ENCODE data around the gene TIFAB. TPM values are rescaled to one million over a fixed set of nuclear protein-coding genes. Genes with fewer than 3 reads are reported as not detected.
"Not testable (repeated sequence)": the region's sequence is repeated elsewhere in the genome, so short reads cannot be mapped to it uniquely, and the experiment has no call there.

TIFAB gene
- total RNA-seq: not detected in 2 replicates

- H3K4me1 Mint-ChIP-seq (ENCODE audit: low read depth): no peaks in the 10 kb centered on the region
- DNase-seq (ENCODE audit: low spot score): no peak
- H3K27me3 Mint-ChIP-seq (ENCODE audit: low read depth): peaks cover 10% of the 10 kb centered on the region
- H3K4me3 Mint-ChIP-seq (ENCODE audit: low read depth): no peak within 1 kb of the TSS
- H3K9me3 Mint-ChIP-seq: no peaks in the 10 kb centered on the region
- no peak within 1 kb of the TSS for H3K27ac Mint-ChIP-seq
- intact Hi-C loops (cut with micrococcal nuclease): no loop called here
- no peaks in the 10 kb centered on the region for H3K36me3 Mint-ChIP-seq (ENCODE audit: low read depth)
These were observed at the start of gene TIFAB for GRCh38 chr5:135452321-135453030. Gene TIFAB, minus strand, starts transcription at chr5:135452351. Its CDS starts 2,412 bp downstream, at chr5:135449939.

- Mint-ChIP-seq H3K4me3 (ENCODE audit: low read depth) (no peak overlapping the region), H3K27me3 (ENCODE audit: low read depth) (peaks cover 38% of the 10 kb centered on the region), H3K9me3 (no peaks in the 10 kb centered on the region), H3K4me1 (ENCODE audit: low read depth) (no peaks in the 10 kb centered on the region), H3K36me3 (ENCODE audit: low read depth) (no peaks in the 10 kb centered on the region), H3K27ac (no peak overlapping the region)
- no peak for DNase-seq (ENCODE audit: low spot score)
- intact Hi-C loops (cut with micrococcal nuclease): no loop called here
These were observed 46.5 kb upstream of the TIFAB start for GRCh38 chr5:135498637-135498995.

GRCh38 chr5:135497971-135498636 is 46.0 kb upstream of the TIFAB start:
- no peaks in the 10 kb centered on the region for H3K9me3 Mint-ChIP-seq
- peaks cover 38% of the 10 kb centered on the region for H3K27me3 Mint-ChIP-seq (ENCODE audit: low read depth)
- H3K36me3 Mint-ChIP-seq (ENCODE audit: low read depth): no peaks in the 10 kb centered on the region
- no peak overlapping the region for H3K4me3 Mint-ChIP-seq (ENCODE audit: low read depth)
- H3K4me1 Mint-ChIP-seq (ENCODE audit: low read depth): no peaks in the 10 kb centered on the region
- intact Hi-C loops (cut with micrococcal nuclease): no loop called here
- no peak for DNase-seq (ENCODE audit: low spot score)
- no peak overlapping the region for H3K27ac Mint-ChIP-seq

- H3K9me3 Mint-ChIP-seq; H3K36me3 Mint-ChIP-seq (ENCODE audit: low read depth); H3K4me1 Mint-ChIP-seq (ENCODE audit: low read depth); H3K27ac Mint-ChIP-seq; intact Hi-C loops (cut with micrococcal nuclease); DNase-seq (ENCODE audit: low spot score); H3K4me3 Mint-ChIP-seq (ENCODE audit: low read depth): not testable (repeated sequence)
- H3K27me3 Mint-ChIP-seq (ENCODE audit: low read depth): peaks cover 49% of the 10 kb centered on the region
These were observed 43.4 kb upstream of the TIFAB start for GRCh38 chr5:135495531-135495930.

GRCh38 chr5:135494196-135494595 is 42.0 kb upstream of the TIFAB start:
- Mint-ChIP-seq H3K4me3 (ENCODE audit: low read depth) (no peak overlapping the region), H3K27ac (no peak overlapping the region), H3K36me3 (ENCODE audit: low read depth) (no peaks in the 10 kb centered on the region), H3K4me1 (ENCODE audit: low read depth) (peaks cover 2% of the 10 kb centered on the region), H3K9me3 (no peaks in the 10 kb centered on the region), H3K27me3 (ENCODE audit: low read depth) (peaks cover 50% of the 10 kb centered on the region)
- intact Hi-C loops (cut with micrococcal nuclease): loop anchor here (5.0 kb wide), 1 partner anchor 452 kb away; no protein-coding TSS in a partner anchor
- no peak for DNase-seq (ENCODE audit: low spot score)

- Mint-ChIP-seq H3K27ac (no peak overlapping the region), H3K4me1 (ENCODE audit: low read depth) (peaks cover 2% of the 10 kb centered on the region), H3K36me3 (ENCODE audit: low read depth) (no peaks in the 10 kb centered on the region), H3K9me3 (no peaks in the 10 kb centered on the region), H3K27me3 (ENCODE audit: low read depth) (peaks cover 56% of the 10 kb centered on the region), H3K4me3 (ENCODE audit: low read depth) (no peak overlapping the region)
- DNase-seq (ENCODE audit: low spot score): no peak
- intact Hi-C loops (cut with micrococcal nuclease): loop anchor here (5.0 kb wide), 1 partner anchor 451 kb away; no protein-coding TSS in a partner anchor
These were observed 41.4 kb upstream of the TIFAB start for GRCh38 chr5:135493406-135494180.

GRCh38 chr5:135492319-135492626 is 40.1 kb upstream of the TIFAB start:
- no peak for DNase-seq (ENCODE audit: low spot score)
- intact Hi-C loops (cut with micrococcal nuclease): loop anchor here (5.0 kb wide), 1 partner anchor 450 kb away; no protein-coding TSS in a partner anchor
- H3K27me3 Mint-ChIP-seq (ENCODE audit: low read depth): peaks cover 68% of the 10 kb centered on the region
- peaks cover 2% of the 10 kb centered on the region for H3K4me1 Mint-ChIP-seq (ENCODE audit: low read depth)
- H3K27ac Mint-ChIP-seq: no peak overlapping the region
- no peaks in the 10 kb centered on the region for H3K9me3 Mint-ChIP-seq
- no peak overlapping the region for H3K4me3 Mint-ChIP-seq (ENCODE audit: low read depth)
- H3K36me3 Mint-ChIP-seq (ENCODE audit: low read depth): no peaks in the 10 kb centered on the region

- Mint-ChIP-seq H3K9me3 (no peaks in the 10 kb centered on the region), H3K27ac (no peak overlapping the region), H3K4me3 (ENCODE audit: low read depth) (no peak overlapping the region), H3K36me3 (ENCODE audit: low read depth) (no peaks in the 10 kb centered on the region), H3K27me3 (ENCODE audit: low read depth) (peaks cover 68% of the 10 kb centered on the region), H3K4me1 (ENCODE audit: low read depth) (peaks cover 2% of the 10 kb centered on the region)
- intact Hi-C loops (cut with micrococcal nuclease): loop anchor here (2.0 to 5.0 kb wide), 2 partner anchors 53 to 449 kb away; no protein-coding TSS in a partner anchor
- no peak for DNase-seq (ENCODE audit: low spot score)
These were observed 39.6 kb upstream of the TIFAB start for GRCh38 chr5:135491552-135492318.

GRCh38 chr5:135491038-135491551 is 38.9 kb upstream of the TIFAB start:
- intact Hi-C loops (cut with micrococcal nuclease): loop anchor here (2.0 to 5.0 kb wide), 2 partner anchors 54 to 449 kb away; no protein-coding TSS in a partner anchor
- peaks cover 2% of the 10 kb centered on the region for H3K4me1 Mint-ChIP-seq (ENCODE audit: low read depth)
- H3K4me3 Mint-ChIP-seq (ENCODE audit: low read depth): no peak overlapping the region
- DNase-seq (ENCODE audit: low spot score): no peak
- no peaks in the 10 kb centered on the region for H3K36me3 Mint-ChIP-seq (ENCODE audit: low read depth)
- no peak overlapping the region for H3K27ac Mint-ChIP-seq
- peaks cover 71% of the 10 kb centered on the region for H3K27me3 Mint-ChIP-seq (ENCODE audit: low read depth)
- H3K9me3 Mint-ChIP-seq: no peaks in the 10 kb centered on the region

GRCh38 chr5:135490245-135491037 is 38.3 kb upstream of the TIFAB start:
- Mint-ChIP-seq H3K27ac (no peak overlapping the region), H3K4me3 (ENCODE audit: low read depth) (no peak overlapping the region), H3K9me3 (no peaks in the 10 kb centered on the region), H3K27me3 (ENCODE audit: low read depth) (peaks cover 75% of the 10 kb centered on the region), H3K36me3 (ENCODE audit: low read depth) (no peaks in the 10 kb centered on the region), H3K4me1 (ENCODE audit: low read depth) (peaks cover 2% of the 10 kb centered on the region)
- DNase-seq (ENCODE audit: low spot score): no peak
- intact Hi-C loops (cut with micrococcal nuclease): loop anchor here (2.0 to 5.0 kb wide), 2 partner anchors 54 to 448 kb away; no protein-coding TSS in a partner anchor

- Mint-ChIP-seq H3K27me3 (ENCODE audit: low read depth) (peaks cover 76% of the 10 kb centered on the region), H3K9me3 (no peaks in the 10 kb centered on the region), H3K4me3 (ENCODE audit: low read depth) (no peak overlapping the region), H3K4me1 (ENCODE audit: low read depth) (peaks cover 2% of the 10 kb centered on the region), H3K36me3 (ENCODE audit: low read depth) (no peaks in the 10 kb centered on the region), H3K27ac (no peak overlapping the region)
- no peak for DNase-seq (ENCODE audit: low spot score)
- intact Hi-C loops (cut with micrococcal nuclease): loop anchor here (2.0 to 5.0 kb wide), 3 partner anchors 45 to 447 kb away; partner anchors contain the start of gene NEUROG1
These were observed 37.5 kb upstream of the TIFAB start for GRCh38 chr5:135489466-135490244.
